PC-3 (cell line): Measurements from ENCODE around the gene SLC16A3.

Experiments
- CTCF ChIP-seq: fragments of 300-600 bp; sonication (generic); conservative IDR thresholded peaks from 2 replicates; pipeline ENCODE4 v1.5.1; 2017; ENCODE audit warnings: antibody characterized with exemption, low read depth, mild to moderate bottlenecking, low read length
- EZH2 ChIP-seq: fragments of 300-600 bp; sonication (generic); IDR thresholded peaks from one replicate; pipeline ENCODE4 v1.6.1; 2017; ENCODE audit warnings: antibody characterized with exemption, mild to moderate bottlenecking, low read length; ENCODE audit not compliant: unreplicated experiment
- EZH2phosphoT487 ChIP-seq: fragments of 300-600 bp; sonication (generic); IDR thresholded peaks from 2 replicates; pipeline ENCODE4 v1.6.1; 2018; ENCODE audit warnings: mild to moderate bottlenecking, antibody characterized with exemption, low read length, borderline replicate concordance

- TF ChIP-seq CTCF, result no peak
- no peak for TF ChIP-seq EZH2
- TF ChIP-seq EZH2phosphoT487, result no peak
Observed at GRCh38 chr17:82200743-82201497, 27.9 kb upstream of the SLC16A3 start.
